Stimulated activated CD4-positive, alpha-beta T cell treated with anti-CD3 and anti-CD28 coated beads, Interleukin-2, amount 100 ng/mL, for 4 hours (primary cell): Measurements from ENCODE around the gene ACLY.
"Not testable (repeated sequence)": the region's sequence is repeated elsewhere in the genome, so short reads cannot be mapped to it uniquely, and the experiment has no call there.

Experiments
- DNase-seq: peaks from one replicate; pipeline ENCODE4 v3.0.0-alpha.2; 2020; ENCODE audit warnings: low read depth

ACLY gene

GRCh38 chr17:41871789-41872188 lies 47.0 kb downstream of the ACLY start:
- no peak for DNase-seq

GRCh38 chr17:41870627-41871026 lies 48.1 kb downstream of the ACLY start:
- DNase-seq: no peak

- no peak for DNase-seq
These were observed 48.7 kb downstream of the ACLY start for GRCh38 chr17:41870097-41870496.

- DNase-seq: no peak
These were observed 49.3 kb downstream of the ACLY start for GRCh38 chr17:41869426-41869825.

GRCh38 chr17:41868568-41868967 lies 50.2 kb downstream of the ACLY start:
- DNase-seq: no peak

GRCh38 chr17:41865596-41865893 lies 53.2 kb downstream of the ACLY start:
- DNase-seq: no peak

- DNase-seq: peak; percentile 79
These were observed 53.7 kb downstream of the ACLY start, which contains the start of gene KLHL11 for GRCh38 chr17:41864836-41865595. TSS of gene KLHL11 (minus strand) at chr17:41865423. CDS start at chr17:41865370, 53 bp downstream.

GRCh38 chr17:41864498-41864835 lies 54.3 kb downstream of the ACLY start:
- DNase-seq: peak; percentile 41

- DNase-seq: no peak
These were observed 55.5 kb downstream of the ACLY start for GRCh38 chr17:41863074-41863848.

- no peak for DNase-seq
These were observed 58.4 kb downstream of the ACLY start for GRCh38 chr17:41860254-41860931.

- DNase-seq: not testable (repeated sequence)
These were observed 67.4 kb downstream of the ACLY start for GRCh38 chr17:41851382-41851781.

- no peak for DNase-seq
These were observed 69.3 kb downstream of the ACLY start for GRCh38 chr17:41849251-41849990.

GRCh38 chr17:41848788-41849187 lies 70.0 kb downstream of the ACLY start:
- no peak for DNase-seq

GRCh38 chr17:41844971-41845370 lies 73.8 kb downstream of the ACLY start:
- no peak for DNase-seq

GRCh38 chr17:41840781-41841180 lies 78.0 kb downstream of the ACLY start:
- DNase-seq: not testable (repeated sequence)

- not testable (repeated sequence) for DNase-seq
These were observed 79.3 kb downstream of the ACLY start for GRCh38 chr17:41839448-41839847.

- DNase-seq: no peak
These were observed 80.8 kb downstream of the ACLY start, which contains the start of gene KLHL10 for GRCh38 chr17:41837761-41838538. TSS of gene KLHL10 (plus strand) at chr17:41837825. CDS start at chr17:41837933, 108 bp downstream.

GRCh38 chr17:41836550-41837196 lies 82.1 kb downstream of the ACLY start:
- no peak for DNase-seq

- peak; percentile 47 for DNase-seq
These were observed 82.8 kb downstream of the ACLY start, which contains the start of gene NT5C3B for GRCh38 chr17:41835800-41836549. TSS of gene NT5C3B (minus strand) at chr17:41836232. CDS start at chr17:41836193, 39 bp downstream.

GRCh38 chr17:41835214-41835799 lies 83.4 kb downstream of the ACLY start:
- DNase-seq: no peak
